Skeletal muscle tissue (tissue), 4 donors: ENCODE data around the gene HOXA11. TPM values are rescaled to one million over a fixed set of nuclear protein-coding genes. Genes with fewer than 3 reads are reported as not detected.

ENCODE experiments used
- H3K27ac ChIP-seq: one replicate; pipeline ENCODE4 v1.7.0; 2013; ENCODE audit warnings: mild to moderate bottlenecking, low read depth, low read length, inconsistent platforms
- H3K27me3 ChIP-seq, 3 donors: one replicate each; pipeline ENCODE4 v1.7.0; 2013; ENCODE audit warnings: low read length in 3 of 3; ENCODE audit not compliant: control insufficient read depth in 3 of 3, insufficient read depth in 3 of 3
- H3K36me3 ChIP-seq, 3 donors: one replicate each; pipeline ENCODE4 v1.7.0; 2013; ENCODE audit warnings: low read length in 3 of 3; ENCODE audit not compliant: control insufficient read depth in 3 of 3, insufficient read depth in 3 of 3
- H3K4me1 ChIP-seq, 3 donors: one replicate each; pipeline ENCODE4 v1.7.0; 2013; ENCODE audit warnings: low read length in 3 of 3, mild to moderate bottlenecking in 3 of 3; ENCODE audit not compliant: control insufficient read depth in 3 of 3, insufficient read depth in 3 of 3
- H3K4me3 ChIP-seq, 3 donors: one replicate each; pipeline ENCODE4 v1.7.0; 2013; ENCODE audit warnings: low read length in 3 of 3
- H3K9ac ChIP-seq, 3 donors: one replicate each; pipeline ENCODE4 v1.7.0; 2013; ENCODE audit warnings: low read length in 3 of 3, mild to moderate bottlenecking in 3 of 3, moderate library complexity in 2 of 3, low read depth in 1 of 3
- H3K9me3 ChIP-seq, 3 donors: one replicate each; pipeline ENCODE4 v1.7.0; 2013; ENCODE audit warnings: low read length in 3 of 3; ENCODE audit not compliant: control insufficient read depth in 3 of 3
- total RNA-seq: library from RNA; depleted of rRNA; stranded (reverse); fragments of >200 nt; gene quantifications from one replicate; pipeline ENCODE4 v1.2.3, GENCODE V29; 2014
- donor health status: Osteomylitis.

Gene HOXA11
- total RNA-seq, 1 donor from 2014 or later: 2.1 TPM

DNA sequence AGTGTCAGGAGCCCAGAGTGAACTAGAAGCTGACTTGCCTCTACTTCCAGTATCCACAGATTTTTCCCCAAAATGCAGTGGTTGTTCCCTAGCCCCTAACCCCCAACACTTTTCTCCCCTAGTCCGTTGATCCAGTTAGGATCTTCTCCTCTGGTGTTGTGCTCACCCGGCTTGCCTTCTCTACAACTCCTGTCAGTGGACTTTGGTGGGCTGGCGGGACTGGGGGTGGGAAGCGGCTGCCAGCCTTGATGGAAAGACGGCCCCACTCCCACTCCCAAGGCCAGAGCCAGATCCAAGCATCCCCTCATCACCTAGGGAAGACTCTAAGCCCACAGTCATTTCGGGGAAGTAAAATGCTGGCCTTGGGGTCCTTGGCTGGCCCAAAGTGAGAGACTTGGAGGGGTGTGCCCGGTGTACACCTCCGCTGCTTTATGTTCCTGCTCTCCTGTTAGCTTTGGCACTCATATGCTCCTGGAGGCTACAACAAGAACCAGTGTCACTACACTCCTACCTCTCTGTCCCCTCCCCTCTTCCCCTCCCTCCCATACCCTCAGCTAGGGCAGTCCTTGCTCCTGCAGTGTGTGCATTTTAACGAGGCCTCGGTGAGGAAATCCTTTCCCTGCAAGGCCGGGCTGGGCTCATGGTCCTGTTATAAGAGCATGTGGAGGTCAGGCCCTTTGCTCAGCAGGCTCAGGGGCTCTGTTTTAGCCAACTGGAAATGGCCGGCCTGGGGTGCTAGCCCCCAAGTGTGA, 10.0 kb downstream of the HOXA11 start:
- H3K4me1 ChIP-seq: peaks cover 47 to 54% (median 53%) of the 10 kb centered on the region in 3 donors
- H3K36me3 ChIP-seq: no peaks in the 10 kb centered on the region
- peak overlapping the region; percentile 60 to 84 (median 81) for H3K4me3 ChIP-seq
- peak overlapping the region; percentile 74 to 97 (median 90) for H3K9ac ChIP-seq
- no peaks in the 10 kb centered on the region for H3K9me3 ChIP-seq
- peak overlapping the region; percentile 84 for H3K27ac ChIP-seq
- H3K27me3 ChIP-seq: peaks cover 3 to 20% (median 7%) of the 10 kb centered on the region in 3 donors

GRCh38 chr7:27173956-27174873, 10.8 kb downstream of the HOXA11 start, which contains the start of gene HOXA10:
HOXA10 (minus strand) TSS chr7:27174320; CDS start chr7:27174306, 14 bp downstream.
- no peaks in the 10 kb centered on the region for H3K36me3 ChIP-seq
- H3K27me3 ChIP-seq: peaks cover 3 to 20% (median 4%) of the 10 kb centered on the region in 3 donors
- no peaks in the 10 kb centered on the region for H3K9me3 ChIP-seq
- H3K27ac ChIP-seq: peak within 1 kb of the TSS; percentile 84
- peak within 1 kb of the TSS; percentile 74 to 97 (median 90) for H3K9ac ChIP-seq
- H3K4me3 ChIP-seq: peak within 1 kb of the TSS; percentile 69 to 84 (median 81)
- H3K4me1 ChIP-seq: peaks cover 49 to 54% (median 52%) of the 10 kb centered on the region in 3 donors

GRCh38 chr7:27173511-27173955, 11.5 kb downstream of the HOXA11 start:
- peak overlapping the region; percentile 84 for H3K27ac ChIP-seq
- H3K36me3 ChIP-seq: no peaks in the 10 kb centered on the region
- H3K4me1 ChIP-seq: peaks cover 52 to 59% (median 55%) of the 10 kb centered on the region in 3 donors
- H3K9me3 ChIP-seq: no peaks in the 10 kb centered on the region
- H3K4me3 ChIP-seq: peak overlapping the region; percentile 69 to 84 (median 81)
- H3K27me3 ChIP-seq: peaks cover 3 to 20% (median 4%) of the 10 kb centered on the region in 3 donors
- peak overlapping the region; percentile 74 to 97 (median 90) for H3K9ac ChIP-seq

- H3K4me3 ChIP-seq: peak overlapping the region; percentile 80 to 84 (median 81)
- no peaks in the 10 kb centered on the region for H3K36me3 ChIP-seq
- peak overlapping the region; percentile 74 to 97 (median 90) for H3K9ac ChIP-seq
- H3K4me1 ChIP-seq: peaks cover 56 to 64% (median 60%) of the 10 kb centered on the region in 3 donors
- H3K27me3 ChIP-seq: peaks cover 6 to 20% (median 7%) of the 10 kb centered on the region in 3 donors
- no peaks in the 10 kb centered on the region for H3K9me3 ChIP-seq
- H3K27ac ChIP-seq: peak overlapping the region; percentile 84
These were observed 12.1 kb downstream of the HOXA11 start for GRCh38 chr7:27172823-27173510.

DNA sequence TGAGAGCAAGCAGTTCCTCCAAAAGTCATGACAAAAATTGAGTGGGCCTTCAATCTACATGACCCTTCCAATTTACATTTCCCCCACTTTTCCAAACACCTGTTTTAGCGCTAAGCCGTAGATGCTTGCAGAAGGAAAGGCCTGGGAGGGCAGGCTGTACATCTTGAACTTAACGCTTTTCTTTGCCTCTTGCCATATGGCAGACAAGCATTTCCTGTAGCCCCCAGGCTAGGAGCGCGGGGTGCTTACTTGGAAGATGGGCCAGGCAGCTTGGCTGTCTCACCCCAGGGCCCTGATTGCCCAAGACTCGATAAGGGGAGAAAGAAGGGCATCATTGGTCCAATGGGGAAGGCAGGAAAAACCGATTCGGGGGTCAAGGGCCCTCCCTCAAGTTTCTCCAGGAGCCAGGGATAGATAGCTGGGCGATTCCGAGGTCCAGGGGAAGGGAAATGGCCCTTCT, 12.7 kb downstream of the HOXA11 start:
- H3K27ac ChIP-seq: peak overlapping the region; percentile 84
- H3K36me3 ChIP-seq: no peaks in the 10 kb centered on the region
- H3K27me3 ChIP-seq: peaks cover 6 to 20% (median 7%) of the 10 kb centered on the region in 3 donors
- H3K4me1 ChIP-seq: peaks cover 50 to 66% (median 58%) of the 10 kb centered on the region in 3 donors
- H3K9me3 ChIP-seq: no peaks in the 10 kb centered on the region
- peak overlapping the region; percentile 80 to 84 (median 81) for H3K4me3 ChIP-seq
- H3K9ac ChIP-seq: peak overlapping the region; percentile 74 to 97 (median 90)

DNA sequence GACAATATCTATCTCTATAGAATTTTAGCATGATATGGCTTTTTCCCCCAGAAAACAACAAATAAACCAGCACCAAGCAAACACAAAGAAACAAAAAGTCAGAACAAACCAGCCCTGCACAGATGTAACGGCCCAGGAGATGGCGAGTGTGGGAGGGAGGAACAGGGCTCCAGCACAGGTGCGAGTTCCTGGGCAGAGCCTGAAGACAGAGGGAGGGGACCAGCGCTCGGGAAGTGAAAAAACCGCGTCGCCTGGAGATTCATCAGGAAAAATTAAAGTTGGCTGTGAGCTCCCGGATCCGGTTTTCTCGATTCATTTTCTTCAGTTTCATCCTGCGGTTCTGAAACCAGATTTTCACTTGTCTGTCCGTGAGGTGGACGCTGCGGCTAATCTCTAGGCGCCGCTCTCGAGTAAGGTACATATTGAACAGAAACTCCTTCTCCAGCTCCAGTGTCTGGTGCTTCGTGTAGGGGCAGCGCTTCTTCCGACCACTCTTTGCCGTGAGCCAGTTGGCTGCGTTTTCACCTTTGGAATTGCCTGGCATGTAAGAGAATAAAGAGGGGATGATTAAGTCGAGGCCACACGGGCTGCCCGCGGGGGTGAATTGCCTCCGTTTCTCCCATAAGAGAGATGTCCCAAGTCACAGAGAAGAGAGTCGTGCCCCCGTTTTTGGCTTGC, 13.3 kb downstream of the HOXA11 start:
- Histone ChIP-seq H3K27me3 (peaks cover 6 to 20% (median 7%) of the 10 kb centered on the region in 3 donors), H3K36me3 (no peaks in the 10 kb centered on the region), H3K4me1 (peaks cover 48 to 66% (median 53%) of the 10 kb centered on the region in 3 donors), H3K27ac (peak overlapping the region; percentile 84), H3K9me3 (no peaks in the 10 kb centered on the region), H3K9ac (peak overlapping the region; percentile 74 to 97 (median 90)), H3K4me3 (peak overlapping the region; percentile 80 to 84 (median 81))

- Histone ChIP-seq H3K4me3 (peak overlapping the region; percentile 80 to 84 (median 81)), H3K27ac (peak overlapping the region; percentile 84), H3K27me3 (peaks cover 6 to 17% (median 7%) of the 10 kb centered on the region in 3 donors), H3K9ac (peak overlapping the region; percentile 74 to 97 (median 81)), H3K36me3 (no peaks in the 10 kb centered on the region), H3K9me3 (no peaks in the 10 kb centered on the region), H3K4me1 (peaks cover 45 to 66% (median 53%) of the 10 kb centered on the region in 3 donors)
These were observed 13.8 kb downstream of the HOXA11 start for GRCh38 chr7:27171325-27171636.

GRCh38 chr7:27170426-27171324, 14.4 kb downstream of the HOXA11 start:
- Histone ChIP-seq H3K9ac (peak overlapping the region; percentile 74 to 97 (median 81)), H3K9me3 (no peaks in the 10 kb centered on the region), H3K4me1 (peaks cover 45 to 66% (median 48%) of the 10 kb centered on the region in 3 donors), H3K27me3 (peaks cover 6 to 14% (median 7%) of the 10 kb centered on the region in 3 donors), H3K27ac (peak overlapping the region; percentile 92), H3K4me3 (peak overlapping the region; percentile 80 to 93 (median 92)), H3K36me3 (no peaks in the 10 kb centered on the region)
